Tibial nerve (tissue), 4 donors: ENCODE measurements around the gene GNAT2.

ENCODE experiments used
- CTCF ChIP-seq, 5 experiments: fragments of 200-600 bp in 3 of 5; fragments of 450-650 bp in 2 of 5; sonication (generic) in 3 of 5; IDR thresholded peaks; one replicate each; pipeline ENCODE4 v1.5.1; 2016 to 2019; ENCODE audit warnings: antibody characterized with exemption in 5 of 5, mild to moderate bottlenecking in 3 of 5, moderate library complexity in 2 of 5
- EP300 ChIP-seq, 2 donors: sonication (generic); formaldehyde crosslinking; IDR thresholded peaks; one replicate each; pipeline ENCODE4 v1.6.1; 2017; ENCODE audit warnings: antibody characterized with exemption in 2 of 2, mild to moderate bottlenecking in 1 of 2

- TF ChIP-seq CTCF (IDR thresholded peaks at IDR 0.05): no peak
- no peak for TF ChIP-seq EP300 (IDR thresholded peaks at IDR 0.05)
These were observed 20.4 kb upstream of the GNAT2 start for GRCh38 chr1:109639841-109640184.
